SK-N-SH treated with all-trans-retinoic acid at 6 μM for 48 hours (cell line): ENCODE measurements around the gene FGF10.

Source experiments
- ATAC-seq: fragments of 200-7000 bp; cut with Tn5 transposase; 3 replicates; pipeline ENCODE4 v1.9.1; 2020; ENCODE audit warnings: mild to moderate bottlenecking, moderate library complexity
- ARNTL ChIP-seq: fragments of 450-650 bp; formaldehyde crosslinking; IDR thresholded peaks from 2 replicates; pipeline ENCODE4 v1.5.0; 2020; ENCODE audit warnings: low read depth, mild to moderate bottlenecking, moderate library complexity, borderline replicate concordance
- BACH2 ChIP-seq: fragments of 250-450 bp; sonication (Bioruptor Pico); IDR thresholded peaks from 2 replicates; pipeline ENCODE4 v1.9.0; 2021; ENCODE audit warnings: mild to moderate bottlenecking, borderline replicate concordance
- CREB5 ChIP-seq: fragments of 250-450 bp; sonication (Bioruptor Pico); IDR thresholded peaks from 2 replicates; pipeline ENCODE4 v1.5.1; 2020; ENCODE audit warnings: low read depth, mild to moderate bottlenecking, moderate library complexity
- CSDC2 ChIP-seq: fragments of 250-450 bp; sonication (Bioruptor Pico); IDR thresholded peaks from 2 replicates; pipeline ENCODE4 v1.5.0; 2020; ENCODE audit warnings: mild to moderate bottlenecking, moderate library complexity
- CSRNP3 ChIP-seq: fragments of 250-450 bp; sonication (Bioruptor Pico); IDR thresholded peaks from 2 replicates; pipeline ENCODE4 v1.5.1; 2021; ENCODE audit warnings: mild to moderate bottlenecking, moderate library complexity
- GLIS3 ChIP-seq: fragments of 250-450 bp; sonication (Bioruptor Pico); IDR thresholded peaks from 2 replicates; pipeline ENCODE4 v1.5.0; 2020; ENCODE audit warnings: mild to moderate bottlenecking, moderate library complexity
- ISL1 ChIP-seq: fragments of 250-450 bp; sonication (Bioruptor Pico); IDR thresholded peaks from 2 replicates; pipeline ENCODE4 v2.1.2; 2022; ENCODE audit warnings: mild to moderate bottlenecking, moderate library complexity
- OSR1 ChIP-seq: fragments of 250-450 bp; sonication (Bioruptor Pico); IDR thresholded peaks from 2 replicates; pipeline ENCODE4 v1.8.0; 2022; ENCODE audit warnings: moderate library complexity, mild to moderate bottlenecking, inconsistent platforms
- PATZ1 ChIP-seq: fragments of 250-450 bp; sonication (Bioruptor Pico); IDR thresholded peaks from 2 replicates; pipeline ENCODE4 v1.8.0; 2020; ENCODE audit warnings: mild to moderate bottlenecking, moderate library complexity, borderline replicate concordance
- PPARA ChIP-seq: fragments of 250-450 bp; sonication (Bioruptor Pico); IDR thresholded peaks from 2 replicates; pipeline ENCODE4 v1.5.0; 2020; ENCODE audit warnings: mild to moderate bottlenecking, borderline replicate concordance
- RARB ChIP-seq: fragments of 250-450 bp; sonication (Bioruptor Pico); IDR thresholded peaks from 2 replicates; pipeline ENCODE4 v1.8.0; 2021; ENCODE audit warnings: mild to moderate bottlenecking, moderate library complexity
- SNAI2 ChIP-seq: fragments of 250-450 bp; sonication (Bioruptor Pico); IDR thresholded peaks from 2 replicates; pipeline ENCODE4 v1.5.0; 2020; ENCODE audit warnings: mild to moderate bottlenecking, moderate library complexity
- TOX ChIP-seq: fragments of 250-450 bp; sonication (Bioruptor Pico); IDR thresholded peaks from 2 replicates; pipeline ENCODE4 v1.8.0; 2021; ENCODE audit warnings: mild to moderate bottlenecking, moderate library complexity, borderline replicate concordance
- TSHZ2 ChIP-seq: fragments of 250-450 bp; sonication (Bioruptor Pico); IDR thresholded peaks from 2 replicates; pipeline ENCODE4 v1.5.0; 2020; ENCODE audit warnings: mild to moderate bottlenecking, moderate library complexity
- ZC3H10 ChIP-seq: fragments of 250-450 bp; sonication (Bioruptor Pico); IDR thresholded peaks from 2 replicates; pipeline ENCODE4 v1.5.1; 2021; ENCODE audit warnings: mild to moderate bottlenecking, moderate library complexity
- ZFP3 ChIP-seq: fragments of 250-450 bp; sonication (Bioruptor Pico); IDR thresholded peaks from 2 replicates; pipeline ENCODE4 v1.5.0; 2020; ENCODE audit warnings: mild to moderate bottlenecking, moderate library complexity
- ZFP30 ChIP-seq: fragments of 450-650 bp; formaldehyde crosslinking; IDR thresholded peaks from 2 replicates; pipeline ENCODE4 v1.5.0; 2022; ENCODE audit warnings: mild to moderate bottlenecking, moderate library complexity
- ZNF565 ChIP-seq: fragments of 450-650 bp; formaldehyde crosslinking; conservative IDR thresholded peaks from 2 replicates; pipeline ENCODE4 v1.5.0; 2020; ENCODE audit warnings: low read depth, mild to moderate bottlenecking, moderate library complexity
- ZNF70 ChIP-seq: fragments of 450-650 bp; formaldehyde crosslinking; IDR thresholded peaks from 2 replicates; pipeline ENCODE4 v1.5.0; 2020; ENCODE audit warnings: mild to moderate bottlenecking, moderate library complexity
- ZNF8 ChIP-seq: fragments of 450-650 bp; formaldehyde crosslinking; IDR thresholded peaks from 2 replicates; pipeline ENCODE4 v1.5.0; 2020; ENCODE audit warnings: mild to moderate bottlenecking, moderate library complexity

FGF10 gene

GRCh38 chr5:44320188-44320587 is 69.0 kb downstream of the FGF10 start:
- TF ChIP-seq CSDC2 (no peak), CSRNP3 (CRISPR knock-in tag) (no peak), PPARA (CRISPR knock-in tag) (no peak), BACH2 (CRISPR knock-in tag) (no peak), CREB5 (CRISPR knock-in tag) (no peak), ZNF565 (CRISPR knock-in tag) (no peak), TSHZ2 (no peak), ZC3H10 (CRISPR knock-in tag) (no peak), TOX (no peak), ISL1 (CRISPR knock-in tag) (no peak), ZFP3 (CRISPR knock-in tag) (no peak), SNAI2 (CRISPR knock-in tag) (no peak), ARNTL (no peak), ZNF70 (CRISPR knock-in tag) (no peak), PATZ1 (no peak)
- ATAC-seq = no peak

- no peak for TF ChIP-seq TSHZ2
- TF ChIP-seq OSR1 (CRISPR knock-in tag) = no peak
- TF ChIP-seq ZFP30 = no peak
- TF ChIP-seq ZNF8 (CRISPR knock-in tag) = no peak
- no peak for TF ChIP-seq ZFP3 (CRISPR knock-in tag)
- TF ChIP-seq ZC3H10 (CRISPR knock-in tag) = no peak
- TF ChIP-seq ZNF565 (CRISPR knock-in tag) = no peak
- no peak for TF ChIP-seq GLIS3 (CRISPR knock-in tag)
- no peak for TF ChIP-seq ARNTL
- TF ChIP-seq ISL1 (CRISPR knock-in tag) = no peak
- TF ChIP-seq RARB (CRISPR knock-in tag) = no peak
- TF ChIP-seq PPARA (CRISPR knock-in tag) = no peak
- TF ChIP-seq CSRNP3 (CRISPR knock-in tag) = no peak
- no peak for TF ChIP-seq CREB5 (CRISPR knock-in tag)
- TF ChIP-seq SNAI2 (CRISPR knock-in tag) = no peak
- no peak for TF ChIP-seq TOX
- TF ChIP-seq CSDC2 = no peak
- no peak for TF ChIP-seq PATZ1
- no peak for ATAC-seq
Measured at GRCh38 chr5:44318883-44319282, 70.3 kb downstream of the FGF10 start.
